ENCODE data around the gene RNF149.
"Not testable (repeated sequence)": the region's sequence is repeated elsewhere in the genome, so short reads cannot be mapped to it uniquely, and the experiment has no call there.

Gene RNF149

GRCh38 chr2:101245468-101245867 lies 63.0 kb downstream of the RNF149 start:
- not testable (repeated sequence) for H3K27ac ChIP-seq (ENCODE audit: low read length); H3K4me3 ChIP-seq (ENCODE audit: low read length in 2 of 2); H3K36me3 ChIP-seq (ENCODE audit: control insufficient read depth in 2 of 2, insufficient read depth in 2 of 2, low read length in 2 of 2); H3K9me3 ChIP-seq (ENCODE audit: control insufficient read depth in 2 of 2, low read length in 2 of 2); H3K9ac ChIP-seq (ENCODE audit: low read length in 2 of 2); H3K27me3 ChIP-seq (ENCODE audit: control insufficient read depth in 1 of 2, insufficient read depth in 2 of 2, low read length in 2 of 2); H3K4me1 ChIP-seq (ENCODE audit: control insufficient read depth, insufficient read depth, low read length)

DNA sequence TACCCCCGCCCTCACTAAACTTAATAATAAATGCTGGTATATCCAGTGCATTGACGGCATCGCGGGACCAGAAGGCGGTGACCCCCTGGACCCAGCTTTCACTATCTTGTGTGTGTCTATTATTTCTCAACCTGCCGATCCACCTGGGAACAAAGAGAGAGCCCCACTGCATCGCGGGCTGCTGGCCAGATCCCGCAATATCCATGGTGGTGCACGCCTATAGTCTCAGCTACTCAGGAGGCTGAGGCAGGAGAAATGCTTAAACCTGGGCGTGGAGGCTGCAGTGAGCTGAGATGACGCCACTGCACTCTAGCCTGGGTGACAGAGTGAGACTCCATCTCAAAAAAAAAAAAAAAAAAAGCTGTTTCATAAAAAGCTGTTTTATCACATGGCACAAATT lies 63.6 kb downstream of the RNF149 start:
- not testable (repeated sequence) for H3K9ac ChIP-seq (ENCODE audit: low read length in 2 of 2); H3K4me1 ChIP-seq (ENCODE audit: control insufficient read depth, insufficient read depth, low read length); H3K36me3 ChIP-seq (ENCODE audit: control insufficient read depth in 2 of 2, insufficient read depth in 2 of 2, low read length in 2 of 2); H3K4me3 ChIP-seq (ENCODE audit: low read length in 2 of 2); H3K27ac ChIP-seq (ENCODE audit: low read length); H3K27me3 ChIP-seq (ENCODE audit: control insufficient read depth in 1 of 2, insufficient read depth in 2 of 2, low read length in 2 of 2); H3K9me3 ChIP-seq (ENCODE audit: control insufficient read depth in 2 of 2, low read length in 2 of 2)

GRCh38 chr2:101244373-101244772 lies 64.1 kb downstream of the RNF149 start:
- H3K27ac ChIP-seq (ENCODE audit: low read length); H3K9ac ChIP-seq (ENCODE audit: low read length in 2 of 2); H3K27me3 ChIP-seq (ENCODE audit: control insufficient read depth in 1 of 2, insufficient read depth in 2 of 2, low read length in 2 of 2); H3K36me3 ChIP-seq (ENCODE audit: control insufficient read depth in 2 of 2, insufficient read depth in 2 of 2, low read length in 2 of 2); H3K4me3 ChIP-seq (ENCODE audit: low read length in 2 of 2); H3K9me3 ChIP-seq (ENCODE audit: control insufficient read depth in 2 of 2, low read length in 2 of 2); H3K4me1 ChIP-seq (ENCODE audit: control insufficient read depth, insufficient read depth, low read length): not testable (repeated sequence)

GRCh38 chr2:101241158-101241557 lies 67.3 kb downstream of the RNF149 start:
- Histone ChIP-seq H3K9me3 (ENCODE audit: control insufficient read depth in 2 of 2, low read length in 2 of 2) (no peaks in the 10 kb centered on the region), H3K27me3 (ENCODE audit: control insufficient read depth in 1 of 2, insufficient read depth in 2 of 2, low read length in 2 of 2) (no peaks in the 10 kb centered on the region), H3K27ac (ENCODE audit: low read length) (no peak overlapping the region), H3K9ac (ENCODE audit: low read length in 2 of 2) (no peak overlapping the region), H3K36me3 (ENCODE audit: control insufficient read depth in 2 of 2, insufficient read depth in 2 of 2, low read length in 2 of 2) (no peaks in the 10 kb centered on the region), H3K4me3 (ENCODE audit: low read length in 2 of 2) (no peak overlapping the region), H3K4me1 (ENCODE audit: control insufficient read depth, insufficient read depth, low read length) (no peaks in the 10 kb centered on the region)

- not testable (repeated sequence) for H3K4me3 ChIP-seq (ENCODE audit: low read length in 2 of 2)
Measured at GRCh38 chr2:101240694-101241093, 67.8 kb downstream of the RNF149 start.

GRCh38 chr2:101239760-101240118 lies 68.8 kb downstream of the RNF149 start:
- H3K27ac ChIP-seq (ENCODE audit: low read length): not testable (repeated sequence)

More at GRCh38 chr2:101240694-101241093, 67.8 kb downstream of the RNF149 start:
- not testable (repeated sequence) for H3K27me3 ChIP-seq (ENCODE audit: control insufficient read depth in 1 of 2, insufficient read depth in 2 of 2, low read length in 2 of 2); H3K4me1 ChIP-seq (ENCODE audit: control insufficient read depth, insufficient read depth, low read length); H3K36me3 ChIP-seq (ENCODE audit: control insufficient read depth in 2 of 2, insufficient read depth in 2 of 2, low read length in 2 of 2); H3K9me3 ChIP-seq (ENCODE audit: control insufficient read depth in 2 of 2, low read length in 2 of 2); H3K9ac ChIP-seq (ENCODE audit: low read length in 2 of 2); H3K27ac ChIP-seq (ENCODE audit: low read length)

GRCh38 chr2:101238930-101239759 lies 69.4 kb downstream of the RNF149 start:
- Histone ChIP-seq H3K27me3 (ENCODE audit: control insufficient read depth in 1 of 2, insufficient read depth in 2 of 2, low read length in 2 of 2) (no peaks in the 10 kb centered on the region), H3K4me1 (ENCODE audit: control insufficient read depth, insufficient read depth, low read length) (no peaks in the 10 kb centered on the region), H3K4me3 (ENCODE audit: low read length in 2 of 2) (no peak overlapping the region), H3K36me3 (ENCODE audit: control insufficient read depth in 2 of 2, insufficient read depth in 2 of 2, low read length in 2 of 2) (no peaks in the 10 kb centered on the region), H3K9ac (ENCODE audit: low read length in 2 of 2) (no peak overlapping the region), H3K27ac (ENCODE audit: low read length) (no peak overlapping the region), H3K9me3 (ENCODE audit: control insufficient read depth in 2 of 2, low read length in 2 of 2) (no peaks in the 10 kb centered on the region)

More at GRCh38 chr2:101239760-101240118, 68.8 kb downstream of the RNF149 start:
- H3K4me1 ChIP-seq (ENCODE audit: control insufficient read depth, insufficient read depth, low read length); H3K9ac ChIP-seq (ENCODE audit: low read length in 2 of 2); H3K4me3 ChIP-seq (ENCODE audit: low read length in 2 of 2); H3K9me3 ChIP-seq (ENCODE audit: control insufficient read depth in 2 of 2, low read length in 2 of 2); H3K36me3 ChIP-seq (ENCODE audit: control insufficient read depth in 2 of 2, insufficient read depth in 2 of 2, low read length in 2 of 2); H3K27me3 ChIP-seq (ENCODE audit: control insufficient read depth in 1 of 2, insufficient read depth in 2 of 2, low read length in 2 of 2): not testable (repeated sequence)

- not testable (repeated sequence) for H3K27me3 ChIP-seq (ENCODE audit: control insufficient read depth in 1 of 2, insufficient read depth in 2 of 2, low read length in 2 of 2); H3K9me3 ChIP-seq (ENCODE audit: control insufficient read depth in 2 of 2, low read length in 2 of 2)
Measured at GRCh38 chr2:101237944-101238343, 70.6 kb downstream of the RNF149 start.

DNA sequence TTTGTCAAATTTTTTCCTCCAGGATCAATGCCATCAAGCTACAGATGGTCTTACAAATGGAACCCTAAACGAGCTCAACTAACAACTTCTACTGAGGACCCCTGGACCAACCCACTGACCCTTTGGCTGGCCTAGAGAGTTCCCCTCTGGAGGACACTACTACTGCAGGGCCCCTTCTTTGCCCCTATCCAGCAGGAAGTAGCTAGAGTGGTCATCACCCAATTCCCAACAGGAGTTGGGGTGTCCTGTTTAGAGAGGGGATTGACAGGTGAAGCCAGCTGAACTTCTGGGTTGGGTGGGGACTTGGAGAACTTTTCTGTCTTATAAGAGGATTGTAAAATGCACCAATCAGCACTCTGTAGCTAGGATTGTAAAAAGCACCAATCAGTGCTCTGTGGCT lies 72.5 kb downstream of the RNF149 start:
- not testable (repeated sequence) for H3K4me3 ChIP-seq (ENCODE audit: low read length in 2 of 2); H3K36me3 ChIP-seq (ENCODE audit: control insufficient read depth in 2 of 2, insufficient read depth in 2 of 2, low read length in 2 of 2); H3K4me1 ChIP-seq (ENCODE audit: control insufficient read depth, insufficient read depth, low read length); H3K27me3 ChIP-seq (ENCODE audit: control insufficient read depth in 1 of 2, insufficient read depth in 2 of 2, low read length in 2 of 2); H3K9ac ChIP-seq (ENCODE audit: low read length in 2 of 2); H3K9me3 ChIP-seq (ENCODE audit: control insufficient read depth in 2 of 2, low read length in 2 of 2); H3K27ac ChIP-seq (ENCODE audit: low read length)

More at GRCh38 chr2:101237944-101238343, 70.6 kb downstream of the RNF149 start:
- not testable (repeated sequence) for H3K4me1 ChIP-seq (ENCODE audit: control insufficient read depth, insufficient read depth, low read length); H3K36me3 ChIP-seq (ENCODE audit: control insufficient read depth in 2 of 2, insufficient read depth in 2 of 2, low read length in 2 of 2); H3K9ac ChIP-seq (ENCODE audit: low read length in 2 of 2); H3K27ac ChIP-seq (ENCODE audit: low read length)
- H3K4me3 ChIP-seq (ENCODE audit: low read length in 2 of 2): peak overlapping the region in 1 of 2 donors; percentile 31

DNA sequence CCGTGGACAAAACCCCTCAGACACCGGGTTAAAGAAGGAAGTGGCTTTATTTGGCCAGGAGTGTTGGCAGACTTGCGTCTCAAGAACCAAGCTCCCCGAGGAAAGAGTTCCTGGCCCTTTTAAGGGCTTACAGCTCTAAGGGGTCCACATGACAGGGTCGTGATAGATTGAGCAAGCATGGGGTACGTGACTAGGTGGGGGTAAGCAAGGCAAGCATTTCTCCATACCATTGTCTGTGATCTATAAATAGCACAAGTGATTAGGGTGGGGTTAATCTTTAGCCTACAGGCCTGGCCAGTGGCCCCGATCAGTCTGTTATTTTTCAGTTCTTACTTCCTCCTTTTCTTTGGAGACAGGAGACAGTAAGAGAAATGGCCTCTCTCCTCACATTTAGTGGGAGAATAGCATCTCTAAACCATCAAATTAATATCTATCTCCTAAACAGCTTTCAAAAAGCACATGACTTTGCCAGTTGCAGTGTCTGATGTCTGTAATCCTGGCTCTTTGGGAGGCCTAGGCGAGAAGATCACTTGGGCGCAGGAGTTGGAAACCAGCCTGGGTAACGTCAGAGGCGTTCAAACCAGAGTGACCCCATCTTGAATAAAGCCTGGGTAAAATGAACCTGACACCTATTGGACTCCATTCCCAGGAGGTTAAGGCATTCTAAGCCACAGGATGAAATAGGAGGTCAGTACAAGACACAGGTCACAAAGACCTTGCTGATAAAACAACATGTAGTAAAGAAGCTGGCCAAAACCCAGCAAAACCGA lies 74.1 kb downstream of the RNF149 start:
- Histone ChIP-seq H3K27me3 (ENCODE audit: control insufficient read depth in 1 of 2, insufficient read depth in 2 of 2, low read length in 2 of 2) (no peaks in the 10 kb centered on the region), H3K27ac (ENCODE audit: low read length) (no peak overlapping the region), H3K36me3 (ENCODE audit: control insufficient read depth in 2 of 2, insufficient read depth in 2 of 2, low read length in 2 of 2) (no peaks in the 10 kb centered on the region), H3K4me3 (ENCODE audit: low read length in 2 of 2) (no peak overlapping the region), H3K9ac (ENCODE audit: low read length in 2 of 2) (no peak overlapping the region), H3K9me3 (ENCODE audit: control insufficient read depth in 2 of 2, low read length in 2 of 2) (no peaks in the 10 kb centered on the region), H3K4me1 (ENCODE audit: control insufficient read depth, insufficient read depth, low read length) (no peaks in the 10 kb centered on the region)

- no peaks in the 10 kb centered on the region for H3K27me3 ChIP-seq (ENCODE audit: control insufficient read depth in 1 of 2, insufficient read depth in 2 of 2, low read length in 2 of 2)
- H3K4me3 ChIP-seq (ENCODE audit: low read length in 2 of 2): no peak overlapping the region
- H3K27ac ChIP-seq (ENCODE audit: low read length): no peak overlapping the region
- H3K4me1 ChIP-seq (ENCODE audit: control insufficient read depth, insufficient read depth, low read length): no peaks in the 10 kb centered on the region
- H3K9ac ChIP-seq (ENCODE audit: low read length in 2 of 2): no peak overlapping the region
- H3K36me3 ChIP-seq (ENCODE audit: control insufficient read depth in 2 of 2, insufficient read depth in 2 of 2, low read length in 2 of 2): no peaks in the 10 kb centered on the region
- H3K9me3 ChIP-seq (ENCODE audit: control insufficient read depth in 2 of 2, low read length in 2 of 2): no peaks in the 10 kb centered on the region
Measured at GRCh38 chr2:101232770-101233169, 75.7 kb downstream of the RNF149 start.

Data from stomach smooth muscle (tissue), 2 donors.